Astrocyte of the cerebellum (primary cell): Measurements from ENCODE around the gene CNN3.

Source experiments
- DNase-seq: peaks from one replicate; pipeline ENCODE4 v3.0.0-alpha.2; 2011; ENCODE audit warnings: low read depth
- H3K4me3 ChIP-seq: 2 replicates; pipeline ENCODE4 v1.5.1; 2011; ENCODE audit warnings: mild to moderate bottlenecking, low read depth, low read length, moderate library complexity
- in situ Hi-C: cut with HindIII; loops from 2 replicates; pipeline ENCODE4 v1.10.0; 2017; ENCODE audit warnings: low sequenced_read_pairs
- TF ChIP-seq, protein P1 (sequence below): IDR thresholded peaks from 2 replicates; pipeline ENCODE4 v1.5.1; 2012; ENCODE audit warnings: low read length, low read depth, moderate library complexity, mild to moderate bottlenecking; ENCODE audit errors: missing control alignments

Gene CNN3

DNA sequence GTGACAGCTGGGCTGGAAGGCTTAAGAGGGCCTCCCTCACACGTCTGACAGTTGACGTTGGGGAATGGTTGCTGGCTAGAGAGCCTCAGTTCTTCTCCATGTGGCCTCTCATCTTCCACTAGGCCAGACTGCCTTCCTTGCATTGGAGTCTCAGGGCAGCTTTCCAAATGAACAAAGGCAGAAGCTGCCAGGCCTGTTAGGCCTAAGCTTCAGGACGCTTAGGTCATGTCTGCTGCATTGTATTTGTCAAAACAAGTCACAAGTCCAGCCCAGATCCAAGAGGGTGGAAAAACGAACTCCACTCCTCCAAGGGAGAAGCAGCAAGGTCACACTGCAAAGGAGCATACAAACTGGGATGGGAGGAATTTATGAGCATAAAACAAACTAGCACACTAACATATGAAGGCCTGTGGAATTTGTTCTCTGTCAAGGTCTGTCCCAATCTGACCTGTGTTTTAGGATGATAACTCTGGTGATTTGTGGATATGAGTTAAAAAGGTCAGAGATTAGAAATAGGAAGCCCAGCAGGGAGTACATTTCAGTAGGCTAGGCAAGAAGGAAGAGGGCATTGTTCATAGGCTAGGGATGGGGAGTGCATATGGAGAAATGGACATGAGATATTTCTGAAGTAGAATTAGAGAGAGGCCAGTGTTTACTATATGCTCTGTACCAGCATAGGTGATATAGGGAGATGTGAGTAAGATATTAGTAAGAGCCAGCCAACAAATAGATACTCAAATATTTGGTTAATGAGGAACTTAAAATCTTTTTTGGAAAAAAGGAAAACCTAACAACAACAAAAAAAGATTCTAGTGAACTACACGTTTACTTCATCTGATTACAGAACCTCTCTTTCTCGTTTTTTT is 29.1 kb upstream of the CNN3 start:
- TF ChIP-seq, protein P1, sequence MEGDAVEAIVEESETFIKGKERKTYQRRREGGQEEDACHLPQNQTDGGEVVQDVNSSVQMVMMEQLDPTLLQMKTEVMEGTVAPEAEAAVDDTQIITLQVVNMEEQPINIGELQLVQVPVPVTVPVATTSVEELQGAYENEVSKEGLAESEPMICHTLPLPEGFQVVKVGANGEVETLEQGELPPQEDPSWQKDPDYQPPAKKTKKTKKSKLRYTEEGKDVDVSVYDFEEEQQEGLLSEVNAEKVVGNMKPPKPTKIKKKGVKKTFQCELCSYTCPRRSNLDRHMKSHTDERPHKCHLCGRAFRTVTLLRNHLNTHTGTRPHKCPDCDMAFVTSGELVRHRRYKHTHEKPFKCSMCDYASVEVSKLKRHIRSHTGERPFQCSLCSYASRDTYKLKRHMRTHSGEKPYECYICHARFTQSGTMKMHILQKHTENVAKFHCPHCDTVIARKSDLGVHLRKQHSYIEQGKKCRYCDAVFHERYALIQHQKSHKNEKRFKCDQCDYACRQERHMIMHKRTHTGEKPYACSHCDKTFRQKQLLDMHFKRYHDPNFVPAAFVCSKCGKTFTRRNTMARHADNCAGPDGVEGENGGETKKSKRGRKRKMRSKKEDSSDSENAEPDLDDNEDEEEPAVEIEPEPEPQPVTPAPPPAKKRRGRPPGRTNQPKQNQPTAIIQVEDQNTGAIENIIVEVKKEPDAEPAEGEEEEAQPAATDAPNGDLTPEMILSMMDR, result no peak
- DNase-seq, result no peak

DNA sequence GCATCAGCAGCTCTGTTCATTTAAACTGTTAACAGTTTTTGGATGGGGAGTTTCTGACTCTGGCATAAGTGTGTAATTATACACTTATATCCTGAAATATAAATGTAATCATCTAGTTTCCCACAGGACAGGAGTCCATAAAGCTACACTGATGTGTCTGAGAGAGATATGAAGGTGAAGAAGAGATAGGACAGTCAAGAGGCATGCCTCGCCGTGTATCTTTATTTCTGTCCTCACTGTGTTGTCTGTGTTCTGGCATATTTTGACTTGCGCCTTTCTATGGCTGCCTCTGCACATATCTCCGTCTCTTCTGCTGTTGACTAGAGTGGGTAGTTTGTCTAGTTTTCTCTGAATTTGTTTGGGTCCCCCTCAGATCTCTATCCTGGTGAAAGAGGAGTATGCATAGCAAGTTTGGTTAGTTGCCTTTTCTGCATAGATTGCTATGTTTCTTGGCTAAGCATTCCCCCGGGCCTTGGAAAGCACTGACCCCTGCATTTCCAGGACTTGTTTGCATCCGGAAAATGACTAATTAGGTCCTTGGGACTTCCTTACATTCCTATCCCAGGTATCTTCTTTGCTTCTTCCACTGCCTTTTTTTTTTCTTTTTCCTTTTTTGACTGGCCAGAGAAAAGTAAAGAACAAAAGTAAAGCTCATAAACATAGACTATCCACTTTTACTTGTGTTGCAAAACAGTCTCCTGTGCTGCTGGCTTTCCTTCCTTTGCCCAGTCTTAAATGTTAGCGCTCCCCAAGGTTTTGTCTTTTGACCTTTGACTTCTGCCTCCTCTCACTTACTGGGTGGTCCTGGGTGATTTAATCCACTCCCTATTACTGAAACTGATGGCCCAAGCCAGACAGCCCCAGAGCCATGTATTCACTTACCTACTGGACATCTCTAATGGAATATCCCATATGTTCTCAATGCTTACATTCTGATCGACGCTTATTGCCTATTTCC is 27.6 kb upstream of the CNN3 start:
- in situ Hi-C loops, result no loop called here
- TF ChIP-seq, protein P1, result no peak
- no peak overlapping the region for H3K4me3 ChIP-seq
- DNase-seq, result no peak

More for the DNA sequence above, 29.1 kb upstream of the CNN3 start:
- in situ Hi-C loops, result no loop called here
- no peak overlapping the region for H3K4me3 ChIP-seq

DNA sequence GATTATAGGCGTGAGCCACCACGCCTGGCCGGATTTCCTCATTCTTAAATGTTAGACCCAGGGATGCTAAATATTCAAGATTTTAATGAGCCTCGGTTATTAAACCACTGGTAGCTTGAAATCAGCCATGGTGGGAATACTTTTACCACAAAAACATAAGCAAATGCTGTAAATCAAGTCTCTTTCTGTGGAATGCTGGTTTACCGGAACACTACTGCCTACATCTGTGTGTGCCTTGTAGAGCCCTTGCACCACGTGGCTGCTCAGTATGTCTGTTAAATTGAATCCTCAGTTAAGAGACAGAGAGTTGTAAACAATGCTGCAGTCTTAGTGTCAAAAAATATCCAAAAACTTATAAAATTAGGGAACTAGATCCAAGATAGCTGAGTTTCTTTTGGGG is 26.8 kb upstream of the CNN3 start:
- TF ChIP-seq, protein P1, result no peak
- no peak for DNase-seq
- in situ Hi-C loops, result no loop called here
- H3K4me3 ChIP-seq, result no peak overlapping the region

DNA sequence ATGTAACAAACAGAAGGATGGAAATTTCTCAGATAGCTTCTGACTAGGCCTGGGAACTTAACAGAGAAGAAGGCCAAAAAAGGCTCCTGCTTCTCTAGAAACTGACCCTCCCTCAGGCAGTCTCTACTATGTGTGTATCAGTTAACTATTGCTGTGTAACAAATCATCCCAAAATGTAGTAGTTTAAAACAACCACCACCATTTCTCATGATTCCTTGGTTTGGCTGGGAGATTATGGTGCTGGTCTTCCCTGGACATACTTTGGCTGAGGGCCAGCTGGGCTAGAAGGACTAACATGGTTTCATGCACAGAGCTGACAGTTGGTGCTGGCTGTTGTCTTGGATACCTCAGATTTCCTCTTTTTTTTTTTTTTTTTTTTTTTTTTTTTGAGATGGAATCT is 26.2 kb upstream of the CNN3 start:
- in situ Hi-C loops, result no loop called here
- H3K4me3 ChIP-seq, result no peak overlapping the region
- TF ChIP-seq, protein P1, result no peak
- DNase-seq, result no peak

DNA sequence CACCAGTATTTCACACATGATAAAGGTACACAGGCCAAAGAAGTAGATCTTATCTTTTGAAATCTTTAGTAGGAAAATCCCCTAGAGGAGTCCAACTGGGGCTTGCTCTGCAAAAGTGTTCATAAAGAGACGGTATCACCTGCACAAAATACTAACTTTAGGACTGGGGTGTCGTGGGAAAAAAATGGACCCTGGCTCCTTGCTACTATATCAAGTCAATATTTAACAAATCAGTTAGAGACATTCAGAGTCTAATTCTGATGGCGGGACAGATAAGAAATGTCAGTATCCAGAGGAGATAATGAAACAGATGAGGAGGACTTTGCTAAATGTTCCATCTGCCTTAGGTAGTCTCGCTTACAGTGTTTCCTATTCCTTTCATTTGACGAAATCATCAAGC is 25.6 kb upstream of the CNN3 start:
- TF ChIP-seq, protein P1, result no peak
- no peak for DNase-seq
- in situ Hi-C loops, result no loop called here
- H3K4me3 ChIP-seq, result no peak overlapping the region

DNA sequence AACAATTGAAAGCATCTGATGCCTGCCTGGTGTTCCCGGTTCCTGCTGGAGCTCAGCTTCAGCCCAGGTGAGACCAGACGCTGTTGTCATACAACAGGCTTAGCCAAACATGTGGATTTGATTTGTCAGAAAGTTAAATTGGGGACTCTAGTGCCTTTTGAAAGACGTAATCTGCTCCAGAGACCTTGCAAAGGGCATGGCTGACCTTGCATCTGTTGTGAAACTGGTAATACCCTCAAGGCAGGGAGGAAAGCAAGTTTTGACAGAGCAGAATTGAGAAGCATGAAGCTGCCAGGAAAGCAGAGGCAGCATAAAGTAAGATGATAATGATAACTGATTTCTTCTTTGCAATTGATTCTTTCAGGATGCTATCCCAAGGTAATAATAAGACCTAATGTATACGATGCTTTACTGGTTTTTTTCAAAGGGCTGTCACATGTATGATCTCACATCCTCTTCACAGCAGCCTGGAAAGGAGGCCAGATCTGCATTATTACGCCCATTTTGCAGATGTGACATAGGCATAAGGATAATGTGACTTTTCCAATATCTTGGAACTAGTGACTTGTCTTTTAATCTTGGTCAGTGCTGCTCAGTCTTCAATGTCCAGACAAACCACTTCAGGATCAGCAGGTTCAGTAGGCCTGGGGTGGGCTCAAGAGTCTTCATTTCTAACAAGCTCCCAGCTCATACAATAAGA is 24.7 kb upstream of the CNN3 start:
- in situ Hi-C loops, result no loop called here
- TF ChIP-seq, protein P1, result no peak
- DNase-seq, result no peak
- no peak overlapping the region for H3K4me3 ChIP-seq
